Thoracic aorta (tissue), 2 donors: Measurements from ENCODE around the gene TLR1. TPM values are rescaled to one million over a fixed set of nuclear protein-coding genes. Genes with fewer than 3 reads are reported as not detected.
"Not testable (repeated sequence)": the region's sequence is repeated elsewhere in the genome, so short reads cannot be mapped to it uniquely, and the experiment has no call there.

ENCODE experiments used
- ATAC-seq: fragments of 150-250 bp; one replicate; pipeline ENCODE4 v1.8.0; 2017; ENCODE audit warnings: low read depth; ENCODE audit not compliant: insufficient number of reproducible peaks, low FRiP score
- DNase-seq: peaks from one replicate; pipeline ENCODE4 v3.0.0-alpha.2; 2020; ENCODE audit warnings: low spot score
- H3K27ac ChIP-seq, 2 donors: fragments of 200-600 bp; sonication (generic); 1 replicate in 1 of 2; 2 replicates in 1 of 2; pipeline ENCODE4 v1.5.1; 2016; ENCODE audit warnings: mild to moderate bottlenecking in 2 of 2, moderate library complexity in 2 of 2
- H3K27me3 ChIP-seq: fragments of 200-600 bp; sonication (generic); replicated peaks from 2 replicates; pipeline ENCODE4 v1.6.0; 2016; ENCODE audit warnings: mild to moderate bottlenecking; ENCODE audit not compliant: insufficient read depth
- H3K36me3 ChIP-seq: fragments of 200-600 bp; sonication (generic); one replicate; pipeline ENCODE4 v1.5.1; 2016
- H3K4me1 ChIP-seq, 2 donors: fragments of 200-600 bp; sonication (generic); 1 replicate in 1 of 2; 2 replicates in 1 of 2; pipeline versions ENCODE4 v1.5.1 to v1.6.0; 2016; ENCODE audit warnings: low read depth in 2 of 2, mild to moderate bottlenecking in 1 of 2; ENCODE audit not compliant: control insufficient read depth in 1 of 2
- H3K4me3 ChIP-seq: fragments of 200-600 bp; sonication (generic); 2 replicates; pipeline ENCODE4 v1.5.1; 2016; ENCODE audit warnings: mild to moderate bottlenecking
- H3K9me3 ChIP-seq: fragments of 200-600 bp; sonication (generic); 2 replicates; pipeline ENCODE4 v1.5.1; 2016
- CTCF ChIP-seq: fragments of 200-600 bp; sonication (generic); IDR thresholded peaks from one replicate; pipeline ENCODE4 v1.5.1; 2019; ENCODE audit warnings: antibody characterized with exemption
- total RNA-seq, 2 donors: library from RNA; depleted of rRNA; stranded (reverse); fragments of >200 nt; gene quantifications; one replicate each; pipeline versions ENCODE4 v1.1.0 to v1.2.3, GENCODE V29; 2016

Gene TLR1
- total RNA-seq, 2 donors from 2014 or later, result 16.1 to 36.3 TPM

DNA sequence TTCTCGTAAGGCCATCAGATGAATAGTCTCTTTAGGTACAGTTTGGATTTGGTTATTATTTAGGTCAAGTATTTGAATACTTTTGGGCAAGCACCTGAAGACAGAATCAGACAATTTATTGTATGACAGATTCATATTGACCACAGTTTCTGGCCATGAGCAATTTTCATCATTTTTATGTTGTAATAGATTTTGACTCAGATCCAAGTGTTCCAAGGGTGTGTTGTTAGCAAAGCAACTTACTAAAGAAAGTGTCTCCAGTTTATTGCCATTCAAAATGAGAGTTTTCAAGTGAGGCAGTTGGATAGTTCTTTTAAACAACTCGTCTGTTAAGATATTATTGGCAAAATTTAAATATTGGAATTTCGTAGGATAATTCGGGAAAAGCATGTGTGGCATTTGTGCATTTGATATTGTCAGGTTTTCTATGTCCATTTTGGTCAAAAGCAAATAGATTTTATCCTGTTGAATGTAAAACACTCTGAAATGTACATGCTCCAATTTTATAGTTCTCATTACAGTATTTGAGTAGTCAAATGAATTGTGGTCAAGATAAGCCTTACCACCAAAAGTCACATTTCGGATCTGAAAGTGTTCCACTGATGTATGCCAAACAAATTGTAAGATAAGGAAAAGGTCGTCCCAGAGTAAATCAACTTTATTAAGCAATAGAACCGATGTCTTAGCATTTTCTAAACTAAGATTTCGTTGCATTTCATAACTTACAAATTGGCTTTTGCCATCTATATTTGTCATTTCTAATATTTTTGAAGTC, 30.2 kb downstream of the TLR1 start:
- H3K9me3 ChIP-seq, result no peaks in the 10 kb centered on the region
- no peaks in the 10 kb centered on the region for H3K36me3 ChIP-seq
- DNase-seq (no peak), ATAC-seq (no peak)
- H3K4me1 ChIP-seq, result no peaks in the 10 kb centered on the region
- no peak for TF ChIP-seq CTCF
- H3K27ac ChIP-seq, result no peak overlapping the region
- H3K27me3 ChIP-seq, result no peaks in the 10 kb centered on the region
- no peak overlapping the region for H3K4me3 ChIP-seq

- H3K9me3 ChIP-seq, ATAC-seq, H3K4me1 ChIP-seq, H3K27me3 ChIP-seq, H3K36me3 ChIP-seq, DNase-seq, H3K4me3 ChIP-seq, H3K27ac ChIP-seq: not testable (repeated sequence)
Measured at GRCh38 chr4:38770281-38770680, 34.3 kb downstream of the TLR1 start.

GRCh38 chr4:38769857-38770256, 34.7 kb downstream of the TLR1 start:
- ATAC-seq (no peak), DNase-seq (no peak)
- no peaks in the 10 kb centered on the region for H3K4me1 ChIP-seq
- H3K36me3 ChIP-seq, result no peaks in the 10 kb centered on the region
- no peak overlapping the region for H3K27ac ChIP-seq
- no peak overlapping the region for H3K4me3 ChIP-seq
- no peaks in the 10 kb centered on the region for H3K9me3 ChIP-seq
- H3K27me3 ChIP-seq, result no peaks in the 10 kb centered on the region
- TF ChIP-seq CTCF, result no peak

DNA sequence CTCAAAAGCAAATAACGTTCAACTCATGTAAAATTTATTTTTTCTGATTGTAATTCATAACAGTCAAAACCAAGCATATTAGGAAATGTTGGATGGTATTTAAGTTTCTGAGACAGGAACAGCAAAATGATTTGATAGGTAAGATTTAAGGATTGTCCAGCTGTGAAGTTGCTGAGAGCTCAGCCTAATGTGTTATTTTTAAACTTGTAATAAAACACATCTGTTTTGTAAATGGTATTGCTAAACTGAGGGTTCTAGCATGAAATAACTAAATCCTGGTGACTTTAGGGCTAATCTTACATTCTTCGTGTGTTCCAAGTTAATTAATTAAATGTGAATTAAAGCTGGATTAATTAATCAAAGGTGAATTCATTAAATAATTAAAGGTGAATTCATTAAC, 35.1 kb downstream of the TLR1 start:
- no peaks in the 10 kb centered on the region for H3K4me1 ChIP-seq
- no peaks in the 10 kb centered on the region for H3K9me3 ChIP-seq
- no peak overlapping the region for H3K27ac ChIP-seq
- no peaks in the 10 kb centered on the region for H3K27me3 ChIP-seq
- TF ChIP-seq CTCF, result no peak
- H3K36me3 ChIP-seq, result no peaks in the 10 kb centered on the region
- DNase-seq (no peak), ATAC-seq (no peak)
- H3K4me3 ChIP-seq, result no peak overlapping the region

- Histone ChIP-seq H3K27ac (no peak overlapping the region), H3K4me1 (no peaks in the 10 kb centered on the region), H3K4me3 (no peak overlapping the region), H3K36me3 (no peaks in the 10 kb centered on the region), H3K9me3 (no peaks in the 10 kb centered on the region), H3K27me3 (no peaks in the 10 kb centered on the region)
- ATAC-seq (no peak), DNase-seq (no peak)
- TF ChIP-seq CTCF, result no peak
Measured at GRCh38 chr4:38768968-38769394, 35.6 kb downstream of the TLR1 start.

DNA sequence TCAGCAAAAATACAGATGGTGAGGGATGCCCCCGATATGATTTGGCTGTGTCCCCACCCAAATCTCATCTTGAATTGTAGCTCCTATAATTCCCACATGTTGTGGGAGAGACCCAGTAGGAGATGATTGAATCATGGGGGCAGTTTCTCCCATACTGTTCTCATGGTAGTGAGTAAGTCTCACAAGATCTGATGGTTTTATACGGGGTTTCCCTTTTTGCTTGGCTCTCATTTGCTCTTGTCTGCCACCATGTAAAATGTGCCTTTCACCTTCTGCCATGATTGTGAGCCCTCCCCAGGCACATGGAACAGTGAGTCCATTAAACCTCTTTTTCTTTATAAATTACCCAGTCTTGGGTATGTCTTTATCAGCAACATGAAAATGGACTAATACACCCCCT, 37.7 kb downstream of the TLR1 start:
- H3K36me3 ChIP-seq, ATAC-seq, H3K9me3 ChIP-seq, H3K27ac ChIP-seq, H3K4me3 ChIP-seq, H3K4me1 ChIP-seq, H3K27me3 ChIP-seq, DNase-seq: not testable (repeated sequence)
